GM21423 (cell line): ENCODE measurements around the gene HBZ.
"Not testable (repeated sequence)": the region's sequence is repeated elsewhere in the genome, so short reads cannot be mapped to it uniquely, and the experiment has no call there.

Source experiments
- ATAC-seq: cut with Tn5 transposase; IDR thresholded peaks from one replicate; pipeline ENCODE4 v1.9.1; 2021; ENCODE audit warnings: mild to moderate bottlenecking, moderate library complexity; ENCODE audit not compliant: unreplicated experiment

HBZ gene

DNA sequence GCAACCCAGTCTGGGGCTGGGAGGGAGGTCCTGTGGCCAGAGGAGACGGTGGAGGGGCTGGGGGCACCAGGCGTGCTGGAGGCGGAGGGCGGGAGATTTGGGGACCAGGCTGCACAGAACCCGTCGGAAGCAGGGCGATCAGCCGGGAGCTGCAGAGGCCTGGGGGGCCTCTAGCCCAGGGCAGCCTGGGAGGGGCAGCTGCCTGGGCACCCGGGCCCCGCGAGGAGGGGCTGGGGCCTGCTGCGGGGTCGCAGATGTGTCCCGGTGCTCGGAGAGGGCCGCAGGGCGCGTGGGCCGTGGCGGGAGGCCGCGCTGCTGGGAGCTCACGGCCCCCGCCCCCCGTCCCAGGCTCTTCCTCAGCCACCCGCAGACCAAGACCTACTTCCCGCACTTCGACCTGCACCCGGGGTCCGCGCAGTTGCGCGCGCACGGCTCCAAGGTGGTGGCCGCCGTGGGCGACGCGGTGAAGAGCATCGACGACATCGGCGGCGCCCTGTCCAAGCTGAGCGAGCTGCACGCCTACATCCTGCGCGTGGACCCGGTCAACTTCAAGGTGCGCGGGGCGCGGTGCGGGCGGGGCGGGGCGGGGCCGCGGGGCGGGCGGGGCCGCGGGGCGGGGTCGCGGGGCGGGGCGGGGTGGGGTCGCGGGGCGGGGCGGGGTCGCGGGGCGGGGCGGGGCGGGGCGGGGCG, 11.8 kb downstream of the HBZ start:
- ATAC-seq = not testable (repeated sequence)

DNA sequence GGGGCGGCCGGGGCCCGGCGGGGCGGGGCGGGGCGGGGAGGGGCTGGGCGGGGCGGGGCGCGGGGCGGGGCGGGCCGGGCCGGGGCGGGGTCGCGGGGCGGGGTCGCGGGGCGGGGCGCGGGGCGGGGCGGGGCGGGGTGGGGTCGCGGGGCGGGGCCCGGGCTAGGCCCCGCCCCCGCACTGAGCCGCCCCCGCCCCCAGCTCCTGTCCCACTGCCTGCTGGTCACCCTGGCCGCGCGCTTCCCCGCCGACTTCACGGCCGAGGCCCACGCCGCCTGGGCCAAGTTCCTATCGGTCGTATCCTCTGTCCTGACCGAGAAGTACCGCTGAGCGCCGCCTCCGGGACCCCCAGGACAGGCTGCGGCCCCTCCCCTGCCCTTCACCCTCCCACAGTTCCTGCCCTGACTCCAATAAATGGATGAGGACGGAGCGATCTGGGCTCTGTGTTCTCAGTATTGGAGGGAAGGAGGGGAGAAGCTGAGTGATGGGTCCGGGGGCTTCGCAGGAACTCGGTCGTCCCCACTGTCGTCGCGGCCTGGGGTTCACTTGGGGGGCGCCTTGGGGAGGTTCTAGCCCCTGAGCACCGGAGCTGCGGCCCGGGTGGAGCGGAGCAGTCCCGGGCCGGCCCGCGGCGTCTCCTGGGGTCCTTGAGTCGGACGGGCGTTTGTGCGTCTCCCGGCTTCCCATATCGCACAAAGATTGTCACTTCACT, 12.5 kb downstream of the HBZ start:
- ATAC-seq = no peak

DNA sequence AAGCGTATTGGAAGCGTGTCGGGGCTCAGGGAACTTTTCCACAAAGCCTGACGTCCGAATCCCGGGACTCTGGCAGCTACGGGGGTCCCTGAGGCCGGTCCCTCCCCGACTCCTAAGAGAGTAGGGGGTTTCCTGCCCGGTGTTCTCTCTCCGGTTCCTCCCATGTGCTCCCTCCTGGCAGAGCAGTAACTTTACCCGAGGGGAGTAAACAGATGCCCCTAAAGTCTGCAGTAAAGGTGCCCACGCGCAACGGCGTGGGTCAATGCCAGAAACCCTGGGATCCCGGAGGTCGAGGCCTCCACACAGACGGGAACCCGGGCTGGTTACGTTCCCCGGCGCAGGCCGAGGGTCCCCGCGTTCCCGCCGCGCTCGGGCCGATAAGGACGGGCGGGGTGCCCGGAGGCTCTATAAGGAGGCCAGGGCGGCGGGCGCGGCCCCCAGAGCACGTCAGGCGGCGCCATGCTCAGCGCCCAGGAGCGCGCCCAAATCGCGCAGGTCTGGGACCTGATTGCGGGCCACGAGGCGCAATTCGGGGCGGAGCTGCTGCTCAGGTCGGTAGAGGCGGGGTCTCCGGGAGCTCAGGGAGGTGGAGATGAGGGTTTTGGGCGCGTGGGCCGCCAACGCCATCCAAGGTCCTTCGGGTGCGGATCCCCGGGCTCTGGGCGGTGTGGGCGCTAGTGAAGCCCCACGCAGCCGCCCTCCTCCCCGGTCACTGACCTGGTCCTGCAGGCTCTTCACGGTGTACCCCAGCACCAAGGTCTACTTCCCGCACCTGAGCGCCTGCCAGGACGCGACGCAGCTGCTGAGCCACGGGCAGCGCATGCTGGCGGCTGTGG, 13.3 kb downstream of the HBZ start, which contains the start of gene HBM:
HBM (plus strand) TSS at position 440 of the 836 bp plus-strand sequence; CDS start at position 460, 20 bp downstream.
- no peak for ATAC-seq

DNA sequence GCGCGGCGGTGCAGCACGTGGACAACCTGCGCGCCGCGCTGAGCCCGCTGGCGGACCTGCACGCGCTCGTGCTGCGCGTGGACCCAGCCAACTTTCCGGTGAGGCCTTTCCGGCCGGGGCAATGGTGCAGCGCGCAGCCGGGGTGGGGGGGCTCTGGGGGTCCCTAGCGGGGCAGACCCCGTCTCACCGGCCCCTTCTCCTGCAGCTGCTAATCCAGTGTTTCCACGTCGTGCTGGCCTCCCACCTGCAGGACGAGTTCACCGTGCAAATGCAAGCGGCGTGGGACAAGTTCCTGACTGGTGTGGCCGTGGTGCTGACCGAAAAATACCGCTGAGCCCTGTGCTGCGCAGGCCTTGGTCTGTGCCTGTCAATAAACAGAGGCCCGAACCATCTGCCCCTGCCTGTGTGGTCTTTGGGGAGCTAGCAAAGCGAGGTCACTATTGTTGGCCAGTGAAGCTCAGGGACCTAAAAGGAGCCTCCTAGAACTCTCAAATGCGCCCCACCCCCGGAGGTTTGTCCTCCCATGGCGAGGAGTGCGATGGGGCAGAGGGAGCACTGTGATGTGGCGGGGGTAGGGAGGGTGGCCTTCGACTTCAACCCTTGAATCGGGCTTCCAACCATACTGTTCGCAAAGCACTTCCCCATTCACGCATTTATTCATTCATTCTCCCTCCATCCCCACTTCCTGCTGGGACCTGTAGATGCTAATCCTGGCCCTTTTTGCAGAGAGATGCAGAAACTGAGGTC, 14.1 kb downstream of the HBZ start:
- ATAC-seq = no peak

DNA sequence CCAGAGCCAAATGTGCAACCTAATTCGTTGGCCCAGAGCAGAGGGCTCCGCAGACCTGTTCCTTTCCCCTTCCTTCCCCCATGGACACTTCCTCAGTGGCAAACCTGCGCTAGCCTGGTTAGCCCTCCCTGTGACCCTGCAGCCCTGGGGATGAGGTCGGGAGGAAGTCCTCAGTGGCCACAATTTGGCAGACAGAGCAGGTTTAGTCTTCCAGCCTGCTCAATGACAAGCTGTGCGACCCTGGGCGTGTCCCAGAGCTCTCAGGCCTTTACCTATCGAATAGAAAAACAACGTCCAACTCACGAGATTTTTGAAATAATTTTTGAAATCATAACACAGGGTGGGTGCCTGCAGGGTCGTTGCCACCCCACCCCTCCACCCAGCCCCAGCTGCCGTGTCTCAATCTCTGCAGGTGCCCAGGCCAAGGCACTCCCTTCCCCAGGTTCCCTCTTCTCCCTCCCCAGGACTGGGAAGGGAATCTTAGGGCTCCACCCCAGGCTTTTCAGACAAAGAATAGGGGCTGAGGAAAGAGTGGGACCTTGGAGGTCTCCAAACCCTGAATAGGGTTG, 14.8 kb downstream of the HBZ start:
- ATAC-seq = no peak

DNA sequence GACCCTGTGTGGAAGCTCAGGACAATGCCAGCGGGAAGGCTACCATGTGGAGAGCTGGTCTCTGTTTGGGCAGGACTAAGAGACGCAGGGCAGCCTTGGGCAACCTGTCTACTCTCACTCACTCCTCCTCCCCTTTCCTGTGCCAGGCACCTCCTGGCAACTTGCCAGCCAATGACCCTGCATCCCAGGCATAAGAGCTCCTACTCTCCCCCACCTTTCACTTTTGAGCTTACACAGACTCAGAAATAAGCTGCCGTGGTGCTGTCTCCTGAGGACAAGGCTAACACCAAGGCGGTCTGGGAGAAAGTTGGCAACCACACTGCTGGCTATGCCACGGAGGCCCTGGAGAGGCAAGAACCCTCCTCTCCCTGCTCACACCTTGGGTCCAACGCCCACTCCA, 16.0 kb downstream of the HBZ start:
- no peak for ATAC-seq

DNA sequence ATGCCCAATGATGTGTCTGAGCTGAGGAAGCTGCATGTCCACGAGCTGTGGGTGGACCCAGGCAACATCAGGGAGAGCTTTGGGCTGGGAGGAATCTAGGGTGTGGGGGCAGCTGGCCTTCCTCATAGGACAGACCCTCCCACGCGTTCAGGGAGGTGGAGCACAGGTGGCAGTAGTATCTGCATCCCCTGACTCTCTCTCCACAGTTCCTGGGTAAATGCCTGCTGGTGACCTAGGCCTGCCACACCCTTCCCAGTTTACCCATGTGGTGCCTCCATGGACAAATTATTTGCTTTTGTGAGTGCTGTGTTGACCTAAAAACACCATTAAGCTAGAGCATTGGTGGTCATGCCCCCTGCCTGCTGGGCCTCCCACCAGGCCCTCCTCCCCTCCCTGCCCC, 16.6 kb downstream of the HBZ start:
- no peak for ATAC-seq

DNA sequence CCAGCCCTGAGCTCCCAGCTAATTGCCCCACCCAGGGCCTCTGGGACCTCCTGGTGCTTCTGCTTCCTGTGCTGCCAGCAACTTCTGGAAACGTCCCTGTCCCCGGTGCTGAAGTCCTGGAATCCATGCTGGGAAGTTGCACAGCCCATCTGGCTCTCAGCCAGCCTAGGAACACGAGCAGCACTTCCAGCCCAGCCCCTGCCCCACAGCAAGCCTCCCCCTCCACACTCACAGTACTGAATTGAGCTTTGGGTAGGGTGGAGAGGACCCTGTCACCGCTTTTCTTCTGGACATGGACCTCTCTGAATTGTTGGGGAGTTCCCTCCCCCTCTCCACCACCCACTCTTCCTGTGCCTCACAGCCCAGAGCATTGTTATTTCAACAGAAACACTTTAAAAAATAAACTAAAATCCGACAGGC, 17.7 kb downstream of the HBZ start:
- ATAC-seq = not testable (repeated sequence)

DNA sequence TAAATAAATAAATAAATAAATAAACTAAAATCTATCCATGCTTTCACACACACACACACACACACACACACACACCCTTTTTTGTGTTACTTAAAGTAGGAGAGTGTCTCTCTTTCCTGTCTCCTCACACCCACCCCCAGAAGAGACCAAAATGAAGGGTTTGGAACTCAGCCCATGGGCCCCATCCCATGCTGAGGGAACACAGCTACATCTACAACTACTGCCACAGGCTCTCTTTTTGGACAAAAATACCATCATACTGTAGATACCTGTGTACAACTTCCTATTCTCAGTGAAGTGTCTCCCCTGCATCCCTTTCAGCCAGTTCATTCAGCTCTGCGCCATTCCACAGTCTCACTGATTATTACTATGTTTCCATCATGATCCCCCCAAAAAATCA, 18.3 kb downstream of the HBZ start:
- ATAC-seq = no peak

DNA sequence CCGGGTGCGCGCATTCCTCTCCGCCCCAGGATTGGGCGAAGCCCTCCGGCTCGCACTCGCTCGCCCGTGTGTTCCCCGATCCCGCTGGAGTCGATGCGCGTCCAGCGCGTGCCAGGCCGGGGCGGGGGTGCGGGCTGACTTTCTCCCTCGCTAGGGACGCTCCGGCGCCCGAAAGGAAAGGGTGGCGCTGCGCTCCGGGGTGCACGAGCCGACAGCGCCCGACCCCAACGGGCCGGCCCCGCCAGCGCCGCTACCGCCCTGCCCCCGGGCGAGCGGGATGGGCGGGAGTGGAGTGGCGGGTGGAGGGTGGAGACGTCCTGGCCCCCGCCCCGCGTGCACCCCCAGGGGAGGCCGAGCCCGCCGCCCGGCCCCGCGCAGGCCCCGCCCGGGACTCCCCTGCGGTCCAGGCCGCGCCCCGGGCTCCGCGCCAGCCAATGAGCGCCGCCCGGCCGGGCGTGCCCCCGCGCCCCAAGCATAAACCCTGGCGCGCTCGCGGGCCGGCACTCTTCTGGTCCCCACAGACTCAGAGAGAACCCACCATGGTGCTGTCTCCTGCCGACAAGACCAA, 20.0 kb downstream of the HBZ start, which contains the start of gene HBA2:
HBA2 (plus strand) TSS at position 503 of the 568 bp plus-strand sequence; CDS start at position 540, 37 bp downstream.
- ATAC-seq = not testable (repeated sequence)

DNA sequence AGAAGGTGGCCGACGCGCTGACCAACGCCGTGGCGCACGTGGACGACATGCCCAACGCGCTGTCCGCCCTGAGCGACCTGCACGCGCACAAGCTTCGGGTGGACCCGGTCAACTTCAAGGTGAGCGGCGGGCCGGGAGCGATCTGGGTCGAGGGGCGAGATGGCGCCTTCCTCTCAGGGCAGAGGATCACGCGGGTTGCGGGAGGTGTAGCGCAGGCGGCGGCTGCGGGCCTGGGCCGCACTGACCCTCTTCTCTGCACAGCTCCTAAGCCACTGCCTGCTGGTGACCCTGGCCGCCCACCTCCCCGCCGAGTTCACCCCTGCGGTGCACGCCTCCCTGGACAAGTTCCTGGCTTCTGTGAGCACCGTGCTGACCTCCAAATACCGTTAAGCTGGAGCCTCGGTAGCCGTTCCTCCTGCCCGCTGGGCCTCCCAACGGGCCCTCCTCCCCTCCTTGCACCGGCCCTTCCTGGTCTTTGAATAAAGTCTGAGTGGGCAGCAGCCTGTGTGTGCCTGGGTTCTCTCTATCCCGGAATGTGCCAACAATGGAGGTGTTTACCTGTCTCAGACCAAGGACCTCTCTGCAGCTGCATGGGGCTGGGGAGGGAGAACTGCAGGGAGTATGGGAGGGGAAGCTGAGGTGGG, 20.9 kb downstream of the HBZ start:
- not testable (repeated sequence) for ATAC-seq

DNA sequence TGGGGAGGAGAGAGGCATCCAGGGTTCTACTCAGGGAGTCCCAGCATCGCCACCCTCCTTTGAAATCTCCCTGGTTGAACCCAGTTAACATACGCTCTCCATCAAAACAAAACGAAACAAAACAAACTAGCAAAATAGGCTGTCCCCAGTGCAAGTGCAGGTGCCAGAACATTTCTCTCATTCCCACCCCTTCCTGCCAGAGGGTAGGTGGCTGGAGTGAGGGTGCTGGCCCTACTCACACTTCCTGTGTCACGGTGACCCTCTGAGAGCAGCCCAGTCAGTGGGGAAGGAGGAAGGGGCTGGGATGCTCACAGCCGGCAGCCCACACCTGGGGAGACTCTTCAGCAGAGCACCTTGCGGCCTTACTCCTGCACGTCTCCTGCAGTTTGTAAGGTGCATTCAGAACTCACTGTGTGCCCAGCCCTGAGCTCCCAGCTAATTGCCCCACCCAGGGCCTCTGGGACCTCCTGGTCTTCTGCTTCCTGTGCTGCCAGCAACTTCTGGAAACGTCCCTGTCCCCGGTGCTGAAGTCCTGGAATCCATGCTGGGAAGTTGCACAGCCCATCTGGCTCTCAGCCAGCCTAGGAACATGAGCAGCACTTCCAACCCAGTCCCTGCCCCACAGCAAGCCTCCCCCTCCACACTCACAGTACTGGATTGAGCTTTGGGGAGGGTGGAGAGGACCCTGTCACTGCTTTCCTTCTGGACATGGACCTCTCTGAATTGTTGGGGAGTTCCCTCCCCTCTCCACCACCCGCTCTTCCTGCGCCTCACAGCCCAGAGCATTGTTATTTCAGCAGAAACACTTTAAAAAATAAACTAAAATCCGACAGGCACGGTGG, 21.7 kb downstream of the HBZ start:
- ATAC-seq = not testable (repeated sequence)

DNA sequence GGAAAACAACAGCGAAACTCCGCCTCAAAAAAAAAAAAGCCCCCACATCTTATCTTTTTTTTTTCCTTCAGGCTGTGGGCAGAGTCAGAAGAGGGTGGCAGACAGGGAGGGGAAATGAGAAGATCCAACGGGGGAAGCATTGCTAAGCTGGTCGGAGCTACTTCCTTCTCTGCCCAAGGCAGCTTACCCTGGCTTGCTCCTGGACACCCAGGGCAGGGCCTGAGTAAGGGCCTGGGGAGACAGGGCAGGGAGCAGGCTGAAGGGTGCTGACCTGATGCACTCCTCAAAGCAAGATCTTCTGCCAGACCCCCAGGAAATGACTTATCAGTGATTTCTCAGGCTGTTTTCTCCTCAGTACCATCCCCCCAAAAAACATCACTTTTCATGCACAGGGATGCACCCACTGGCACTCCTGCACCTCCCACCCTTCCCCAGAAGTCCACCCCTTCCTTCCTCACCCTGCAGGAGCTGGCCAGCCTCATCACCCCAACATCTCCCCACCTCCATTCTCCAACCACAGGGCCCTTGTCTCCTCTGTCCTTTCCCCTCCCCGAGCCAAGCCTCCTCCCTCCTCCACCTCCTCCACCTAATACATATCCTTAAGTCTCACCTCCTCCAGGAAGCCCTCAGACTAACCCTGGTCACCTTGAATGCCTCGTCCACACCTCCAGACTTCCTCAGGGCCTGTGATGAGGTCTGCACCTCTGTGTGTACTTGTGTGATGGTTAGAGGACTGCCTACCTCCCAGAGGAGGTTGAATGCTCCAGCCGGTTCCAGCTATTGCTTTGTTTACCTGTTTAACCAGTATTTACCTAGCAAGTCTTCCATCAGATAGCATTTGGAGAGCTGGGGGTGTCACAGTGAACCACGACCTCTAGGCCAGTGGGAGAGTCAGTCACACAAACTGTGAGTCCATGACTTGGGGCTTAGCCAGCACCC, 22.8 kb downstream of the HBZ start:
- ATAC-seq = no peak

DNA sequence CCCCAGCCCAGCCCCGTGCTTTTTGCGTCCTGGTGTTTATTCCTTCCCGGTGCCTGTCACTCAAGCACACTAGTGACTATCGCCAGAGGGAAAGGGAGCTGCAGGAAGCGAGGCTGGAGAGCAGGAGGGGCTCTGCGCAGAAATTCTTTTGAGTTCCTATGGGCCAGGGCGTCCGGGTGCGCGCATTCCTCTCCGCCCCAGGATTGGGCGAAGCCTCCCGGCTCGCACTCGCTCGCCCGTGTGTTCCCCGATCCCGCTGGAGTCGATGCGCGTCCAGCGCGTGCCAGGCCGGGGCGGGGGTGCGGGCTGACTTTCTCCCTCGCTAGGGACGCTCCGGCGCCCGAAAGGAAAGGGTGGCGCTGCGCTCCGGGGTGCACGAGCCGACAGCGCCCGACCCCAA, 23.6 kb downstream of the HBZ start:
- ATAC-seq = not testable (repeated sequence)

DNA sequence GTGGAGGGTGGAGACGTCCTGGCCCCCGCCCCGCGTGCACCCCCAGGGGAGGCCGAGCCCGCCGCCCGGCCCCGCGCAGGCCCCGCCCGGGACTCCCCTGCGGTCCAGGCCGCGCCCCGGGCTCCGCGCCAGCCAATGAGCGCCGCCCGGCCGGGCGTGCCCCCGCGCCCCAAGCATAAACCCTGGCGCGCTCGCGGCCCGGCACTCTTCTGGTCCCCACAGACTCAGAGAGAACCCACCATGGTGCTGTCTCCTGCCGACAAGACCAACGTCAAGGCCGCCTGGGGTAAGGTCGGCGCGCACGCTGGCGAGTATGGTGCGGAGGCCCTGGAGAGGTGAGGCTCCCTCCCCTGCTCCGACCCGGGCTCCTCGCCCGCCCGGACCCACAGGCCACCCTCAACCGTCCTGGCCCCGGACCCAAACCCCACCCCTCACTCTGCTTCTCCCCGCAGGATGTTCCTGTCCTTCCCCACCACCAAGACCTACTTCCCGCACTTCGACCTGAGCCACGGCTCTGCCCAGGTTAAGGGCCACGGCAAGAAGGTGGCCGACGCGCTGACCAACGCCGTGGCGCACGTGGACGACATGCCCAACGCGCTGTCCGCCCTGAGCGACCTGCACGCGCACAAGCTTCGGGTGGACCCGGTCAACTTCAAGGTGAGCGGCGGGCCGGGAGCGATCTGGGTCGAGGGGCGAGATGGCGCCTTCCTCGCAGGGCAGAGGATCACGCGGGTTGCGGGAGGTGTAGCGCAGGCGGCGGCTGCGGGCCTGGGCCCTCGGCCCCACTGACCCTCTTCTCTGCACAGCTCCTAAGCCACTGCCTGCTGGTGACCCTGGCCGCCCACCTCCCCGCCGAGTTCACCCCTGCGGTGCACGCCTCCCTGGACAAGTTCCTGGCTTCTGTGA, 24.3 kb downstream of the HBZ start, which contains the start of gene HBA1:
HBA1 (plus strand) TSS at position 204 of the 906 bp plus-strand sequence; CDS start at position 241, 37 bp downstream.
- not testable (repeated sequence) for ATAC-seq

DNA sequence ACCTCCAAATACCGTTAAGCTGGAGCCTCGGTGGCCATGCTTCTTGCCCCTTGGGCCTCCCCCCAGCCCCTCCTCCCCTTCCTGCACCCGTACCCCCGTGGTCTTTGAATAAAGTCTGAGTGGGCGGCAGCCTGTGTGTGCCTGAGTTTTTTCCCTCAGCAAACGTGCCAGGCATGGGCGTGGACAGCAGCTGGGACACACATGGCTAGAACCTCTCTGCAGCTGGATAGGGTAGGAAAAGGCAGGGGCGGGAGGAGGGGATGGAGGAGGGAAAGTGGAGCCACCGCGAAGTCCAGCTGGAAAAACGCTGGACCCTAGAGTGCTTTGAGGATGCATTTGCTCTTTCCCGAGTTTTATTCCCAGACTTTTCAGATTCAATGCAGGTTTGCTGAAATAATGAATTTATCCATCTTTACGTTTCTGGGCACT, 25.0 kb downstream of the HBZ start:
- ATAC-seq = no peak
